NCI-H446 (cell line): Measurements from ENCODE around the gene SLC8A1.

Experiments used
- DNase-seq, 2 experiments: peaks; one replicate each; lab custom pipeline; 2025; lab: John Stamatoyannopoulos, UW

The SLC8A1 gene

DNA sequence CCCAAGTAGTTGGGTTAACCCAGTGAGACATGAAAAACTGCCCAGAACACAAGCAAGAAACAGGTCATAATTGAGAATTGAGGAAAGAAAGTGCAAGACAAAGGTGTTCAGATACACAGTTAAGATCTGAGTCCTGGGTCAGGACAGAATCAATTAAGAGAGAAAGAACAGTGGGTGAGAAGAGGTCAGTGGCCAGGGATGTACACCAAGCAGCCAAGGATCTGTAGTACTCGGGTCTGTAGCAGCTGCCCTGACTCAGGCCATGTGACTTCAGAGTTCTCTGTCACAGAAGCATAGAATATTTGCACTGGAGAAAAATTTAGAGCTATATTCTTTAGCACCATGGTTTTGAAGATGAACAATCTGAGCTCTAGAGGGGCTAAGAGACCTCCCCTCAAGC is 141.6 kb downstream of the SLC8A1 start:
- no peak for DNase-seq

DNA sequence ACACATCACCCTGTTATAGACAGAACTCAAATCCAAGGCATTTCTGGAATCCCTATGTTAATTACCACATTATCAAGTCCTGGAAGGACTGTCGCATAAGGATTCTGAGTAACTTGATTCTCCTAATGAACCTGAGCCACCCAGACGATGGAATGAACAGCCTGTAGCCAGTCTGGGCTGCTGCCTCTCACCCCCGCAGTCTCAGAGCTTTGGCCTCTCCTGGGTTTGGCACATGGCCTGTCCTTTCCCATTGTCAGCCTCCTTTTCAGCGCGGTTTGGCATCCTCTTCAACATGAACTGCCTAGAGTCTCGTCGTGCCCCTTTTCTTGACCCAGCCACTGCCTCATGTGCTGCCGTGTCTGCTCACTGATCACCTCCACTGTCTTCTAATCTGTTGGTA is 147.6 kb downstream of the SLC8A1 start:
- peak in 1 of 2 experiments; percentile 63 for DNase-seq

DNA sequence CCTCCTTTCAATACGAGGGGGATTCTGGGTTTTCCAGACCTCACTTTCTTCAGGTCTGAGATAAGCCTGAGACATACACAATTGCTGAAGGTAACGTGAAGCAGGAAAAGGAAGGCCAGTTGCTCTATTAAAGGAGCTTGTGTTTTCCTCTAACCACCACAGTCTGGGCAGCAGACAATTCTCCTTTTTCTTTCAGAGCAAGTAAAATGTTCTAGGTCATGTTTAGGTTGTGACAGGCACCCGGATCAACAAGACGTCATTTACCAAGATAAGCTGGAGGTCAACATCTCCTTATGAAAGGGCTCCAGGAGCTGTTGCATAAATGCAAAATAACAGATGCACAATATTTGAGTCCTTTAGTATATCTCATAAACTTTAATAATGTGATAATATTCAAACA is 148.1 kb downstream of the SLC8A1 start:
- no peak for DNase-seq

DNA sequence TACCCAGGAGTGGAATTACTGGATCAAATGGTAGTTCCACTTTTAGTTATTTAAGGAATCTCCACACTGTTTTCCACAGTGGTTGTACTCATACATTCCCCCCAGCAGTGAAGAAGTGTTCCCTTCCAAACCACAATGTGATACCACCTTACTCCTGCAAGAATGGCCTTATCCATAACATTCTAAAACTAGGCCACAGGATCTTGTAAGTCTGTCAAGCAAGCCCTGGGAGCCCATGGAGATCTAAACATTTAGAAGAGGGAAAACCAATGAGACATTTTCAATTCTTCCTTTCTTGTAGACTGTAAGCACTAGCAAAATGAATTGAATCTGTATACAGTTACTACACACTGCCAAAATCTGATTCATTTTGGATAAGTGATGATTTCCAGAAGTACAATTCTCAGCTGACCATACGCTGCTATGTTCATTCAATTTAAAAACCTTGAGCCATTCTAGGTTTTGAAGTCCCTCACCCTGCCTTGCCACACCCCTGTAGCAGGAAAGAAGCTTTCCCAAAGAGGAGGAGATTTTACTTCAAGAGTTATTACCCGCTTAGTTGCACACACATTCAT is 149.1 kb downstream of the SLC8A1 start:
- DNase-seq: no peak

DNA sequence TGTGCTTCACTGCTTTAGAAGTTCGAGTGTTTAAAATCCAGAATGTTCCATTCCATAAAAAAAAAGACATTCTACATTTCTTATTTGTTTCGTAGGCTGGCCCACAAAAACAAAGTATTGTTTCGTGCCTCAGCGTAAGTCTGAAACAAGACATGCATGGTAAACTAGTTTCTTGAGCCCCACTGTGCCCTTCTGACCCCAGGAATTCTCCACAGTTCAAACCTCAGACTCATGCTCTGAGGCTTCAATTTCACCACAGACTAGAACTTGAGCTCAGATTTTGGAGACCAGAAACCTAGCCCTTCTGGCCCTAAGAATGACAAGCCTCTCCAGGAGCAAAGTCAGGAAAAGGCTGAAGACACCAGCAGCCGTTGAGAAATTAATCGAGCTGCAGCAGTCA is 151.5 kb downstream of the SLC8A1 start:
- no peak for DNase-seq

DNA sequence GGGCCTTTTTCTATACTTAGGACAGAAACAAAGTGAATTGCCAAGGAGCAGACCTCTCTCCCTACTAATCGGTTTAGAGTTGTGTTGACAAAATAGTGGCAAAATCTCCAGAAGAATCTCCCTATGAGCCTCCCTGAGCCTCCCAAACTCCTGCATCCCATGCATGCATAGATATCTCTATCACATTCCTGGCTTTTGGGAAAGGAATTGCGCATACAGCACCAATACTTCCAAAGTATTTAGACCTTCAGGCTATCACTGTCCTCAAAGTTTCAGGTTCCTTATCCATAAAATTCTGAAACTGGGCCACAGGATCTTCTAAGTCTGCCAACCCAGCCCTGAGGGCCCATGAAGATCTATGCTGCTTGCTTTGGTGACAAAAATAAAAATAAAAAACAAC is 152.1 kb downstream of the SLC8A1 start:
- DNase-seq: no peak

DNA sequence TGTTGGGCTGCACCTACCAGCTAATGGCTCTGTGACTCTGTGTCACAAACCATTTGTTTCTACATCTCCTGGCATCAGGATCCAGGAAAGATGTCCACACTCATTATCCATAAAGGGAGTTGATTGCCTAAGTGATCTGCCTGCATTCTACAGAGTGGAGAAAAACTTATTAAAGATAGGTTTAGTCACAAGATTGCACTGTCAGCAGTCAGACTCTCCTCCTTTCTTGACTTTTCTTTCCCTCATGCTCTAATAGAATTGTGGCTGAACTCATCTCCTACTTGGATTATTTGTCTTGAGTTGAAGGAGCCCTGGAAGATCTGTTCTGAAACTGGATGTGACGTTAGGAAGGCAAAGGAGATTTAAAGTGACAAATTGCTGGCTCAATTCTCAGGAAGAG is 152.7 kb downstream of the SLC8A1 start:
- no peak for DNase-seq

DNA sequence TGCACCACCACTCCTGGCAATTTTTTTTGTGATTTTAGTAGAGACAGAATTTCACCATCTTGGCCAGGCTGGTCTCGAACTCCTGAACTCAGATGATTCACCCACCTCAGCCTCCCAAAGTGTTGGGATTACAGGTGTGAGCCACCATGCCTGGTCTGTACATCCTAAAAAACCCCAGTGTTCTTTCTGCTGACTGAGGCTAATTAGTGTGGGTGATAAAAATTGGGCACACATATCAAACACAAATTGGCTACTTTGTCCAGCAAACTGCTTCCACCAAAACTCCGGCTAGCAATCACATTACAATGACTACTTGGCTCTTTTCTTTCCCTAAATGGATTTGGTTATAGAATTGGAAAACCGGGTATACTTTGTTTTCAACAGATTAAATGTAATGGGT is 153.9 kb downstream of the SLC8A1 start:
- DNase-seq: no peak

DNA sequence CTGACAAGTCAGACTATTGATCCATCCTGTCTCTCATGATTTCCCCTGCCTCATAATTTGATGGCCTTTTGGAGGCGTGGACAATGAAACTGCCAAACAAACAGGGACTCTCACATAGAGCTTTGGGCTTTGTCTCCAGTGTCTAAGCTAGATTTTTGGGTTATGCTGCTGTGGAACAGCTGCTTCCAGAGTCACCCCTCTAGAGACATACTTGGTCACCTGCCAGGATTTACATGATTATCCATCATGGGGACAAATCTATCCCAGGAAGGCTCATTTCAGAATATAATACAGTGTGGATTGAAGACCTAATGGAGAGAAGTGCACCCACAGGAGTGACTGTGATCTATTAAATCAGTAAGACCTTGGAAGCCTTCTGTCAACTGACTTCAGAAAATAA is 159.6 kb downstream of the SLC8A1 start:
- no peak for DNase-seq

DNA sequence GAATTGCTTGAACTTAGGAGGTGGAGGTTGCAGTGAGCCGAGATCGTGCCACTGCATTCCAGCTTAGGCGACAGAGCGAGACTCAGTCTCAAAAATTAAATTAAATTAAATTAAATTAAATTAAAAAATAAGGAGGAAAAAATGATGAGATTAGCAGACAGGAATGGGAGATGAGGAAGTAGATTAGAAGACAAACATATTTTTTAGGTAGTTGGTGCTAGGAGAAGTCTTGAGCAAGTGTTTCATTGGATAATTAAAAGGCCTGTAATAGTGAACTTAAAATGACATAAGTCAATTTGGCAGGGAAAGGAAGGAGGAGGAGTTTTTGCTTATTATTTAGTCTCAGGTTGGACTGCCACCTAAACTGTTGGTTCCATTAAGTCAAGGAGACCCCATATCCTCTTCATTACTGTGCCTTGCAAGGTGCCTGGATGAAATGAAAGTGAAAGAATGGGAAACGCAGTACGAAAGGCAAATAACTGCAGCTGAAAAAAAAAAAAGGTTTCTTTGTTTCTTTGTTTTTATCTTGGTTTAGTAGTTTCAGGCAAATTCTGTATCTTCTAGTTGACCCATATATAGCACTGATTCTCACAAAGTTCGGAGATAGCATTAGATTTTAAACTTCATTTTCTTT is 162.0 kb downstream of the SLC8A1 start:
- DNase-seq: no peak

DNA sequence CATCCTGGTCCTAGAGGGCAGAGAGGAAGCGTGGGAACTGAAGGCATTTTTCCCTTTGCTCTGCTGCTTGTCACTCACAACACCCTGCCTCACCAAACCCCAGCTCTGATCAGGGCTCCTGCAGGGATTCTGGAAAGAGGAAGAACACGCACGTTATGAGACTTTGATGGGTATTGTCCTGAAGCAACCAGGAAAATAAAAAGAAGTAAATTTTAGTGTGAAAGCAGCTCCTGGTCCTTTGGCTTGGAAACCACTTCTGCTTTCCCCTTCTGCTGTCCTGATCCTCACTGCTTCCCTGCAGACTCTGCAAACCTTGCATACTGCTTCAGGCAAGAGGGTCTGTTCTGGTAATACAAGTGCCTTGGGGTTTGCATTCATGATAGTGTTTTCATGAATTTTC is 164.1 kb downstream of the SLC8A1 start:
- no peak for DNase-seq

DNA sequence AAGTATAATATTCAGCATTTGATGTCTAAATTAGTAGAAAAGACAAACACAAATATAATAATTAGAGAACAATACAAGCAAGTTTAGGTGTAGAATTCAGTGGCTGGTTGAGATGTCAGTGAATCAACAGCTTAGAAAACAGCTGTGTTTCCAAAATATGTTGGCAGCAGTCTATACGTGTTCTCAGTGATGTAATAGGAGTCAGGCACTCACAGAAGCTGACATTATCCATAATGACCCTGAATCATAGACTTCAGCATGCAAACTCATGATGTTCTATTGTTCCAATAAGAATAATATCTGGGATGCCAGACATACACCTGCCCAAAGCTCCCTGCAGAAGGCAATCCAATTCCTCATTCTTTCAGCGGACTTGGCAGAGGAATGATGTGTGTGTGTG is 164.7 kb downstream of the SLC8A1 start:
- DNase-seq: no peak

DNA sequence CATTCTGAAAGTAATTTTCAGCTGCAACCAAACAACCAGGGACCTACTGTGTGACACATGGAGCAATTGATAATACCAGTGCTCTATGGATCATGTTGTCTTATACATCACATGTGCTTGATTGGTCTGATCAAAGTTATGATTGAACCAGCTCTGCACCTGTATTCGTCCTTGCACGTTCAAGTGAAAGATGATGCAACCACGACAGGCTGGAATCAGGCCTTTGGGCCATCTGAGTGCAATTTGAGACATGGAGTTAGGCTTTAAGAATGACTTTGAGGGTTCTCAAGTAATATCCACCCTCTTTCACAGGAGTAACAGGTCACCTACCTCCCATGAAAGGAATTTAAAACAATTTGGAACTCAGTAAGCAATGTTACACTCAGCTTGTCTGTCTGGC is 165.2 kb downstream of the SLC8A1 start:
- no peak for DNase-seq

DNA sequence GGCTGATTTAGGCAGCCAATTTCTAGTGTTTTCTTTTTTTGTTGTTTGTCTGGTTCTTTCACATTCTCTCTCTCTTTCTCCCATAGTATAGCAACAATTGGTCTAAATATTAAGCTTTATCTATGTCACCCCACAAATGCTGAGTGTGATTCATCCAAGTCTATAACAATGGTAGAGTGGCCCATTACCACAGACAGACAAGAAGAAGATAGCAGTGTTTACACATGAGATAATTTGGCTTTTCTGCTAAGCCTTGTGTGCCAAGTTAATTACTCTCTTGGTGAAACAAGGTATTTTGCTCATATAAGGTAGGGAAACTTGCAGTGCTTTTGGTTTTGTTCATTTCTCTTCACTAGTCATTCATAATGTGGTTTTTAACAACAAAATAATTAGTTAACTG is 166.5 kb downstream of the SLC8A1 start:
- no peak for DNase-seq

DNA sequence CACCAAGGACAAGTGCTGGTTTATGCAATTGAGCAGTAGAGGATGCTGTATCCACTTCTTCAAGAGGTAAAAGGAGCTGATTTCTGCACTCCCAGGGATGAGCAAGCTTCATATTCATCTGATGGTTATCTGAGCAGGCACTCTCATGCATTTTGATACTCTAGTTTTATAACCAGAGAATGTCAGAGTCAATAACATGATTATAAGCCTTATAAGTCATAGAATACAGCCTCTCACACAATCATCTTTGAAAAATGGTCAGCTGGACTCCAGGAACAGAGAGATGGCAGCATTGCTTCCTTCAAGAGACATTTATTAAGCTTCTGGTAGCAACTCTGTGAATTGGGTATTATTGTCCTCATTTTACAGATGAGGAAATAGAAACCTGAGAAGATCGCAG is 167.1 kb downstream of the SLC8A1 start:
- DNase-seq: no peak

DNA sequence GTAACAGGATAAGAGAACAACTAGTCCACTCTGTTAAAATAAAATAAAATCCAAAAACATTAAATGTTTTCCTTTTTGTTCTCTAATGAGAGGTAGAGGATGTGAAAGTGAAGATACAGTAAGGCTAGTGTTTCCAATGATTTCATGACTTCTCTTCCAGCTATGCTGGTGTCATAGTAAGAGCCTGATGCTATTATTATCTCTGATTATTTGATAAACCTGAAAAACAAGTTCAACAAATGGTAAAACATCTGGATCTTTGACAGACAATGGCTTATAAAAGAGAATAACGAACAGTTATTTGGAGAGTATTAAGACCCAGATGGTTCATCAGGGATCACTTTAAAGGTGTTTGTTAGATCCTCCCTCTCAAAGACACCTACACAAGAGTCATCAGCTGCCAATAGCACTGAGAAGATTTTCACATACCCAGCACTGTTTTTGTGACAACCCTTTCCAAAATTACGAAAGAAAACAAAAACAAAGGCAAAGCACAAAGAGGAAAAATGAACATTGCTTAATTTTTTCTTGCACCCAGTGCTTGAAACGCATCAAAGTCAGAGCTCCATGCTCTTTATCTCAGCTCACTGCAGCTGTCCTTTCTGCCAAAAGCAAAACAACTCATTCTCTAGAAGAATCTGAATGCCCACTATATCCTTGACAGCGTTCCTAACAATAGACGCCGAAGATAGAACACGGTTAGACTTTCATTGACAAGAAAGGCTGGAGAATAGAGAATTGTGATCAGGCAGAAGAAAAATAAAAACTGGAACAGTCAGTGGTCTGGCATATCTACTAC is 168.6 kb downstream of the SLC8A1 start:
- no peak for DNase-seq

DNA sequence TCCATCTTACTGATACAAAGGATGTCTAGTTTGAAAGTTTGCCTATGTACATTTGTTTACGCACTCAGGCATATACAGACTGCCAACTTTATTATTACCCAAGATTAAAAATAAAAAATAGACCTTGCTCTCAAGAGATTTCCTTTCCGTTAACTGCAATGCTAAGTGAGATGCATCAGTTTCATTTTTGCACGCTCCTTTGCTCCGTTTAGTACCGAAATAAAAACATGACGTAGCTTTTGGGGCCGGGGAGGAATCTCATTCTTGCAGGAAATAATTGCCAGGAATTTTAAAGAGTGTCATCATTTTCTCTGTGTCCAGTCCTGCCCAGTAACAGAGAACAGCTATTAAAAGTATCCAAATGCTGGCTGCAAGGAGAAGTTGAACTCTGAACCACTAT is 169.5 kb downstream of the SLC8A1 start:
- DNase-seq: no peak

DNA sequence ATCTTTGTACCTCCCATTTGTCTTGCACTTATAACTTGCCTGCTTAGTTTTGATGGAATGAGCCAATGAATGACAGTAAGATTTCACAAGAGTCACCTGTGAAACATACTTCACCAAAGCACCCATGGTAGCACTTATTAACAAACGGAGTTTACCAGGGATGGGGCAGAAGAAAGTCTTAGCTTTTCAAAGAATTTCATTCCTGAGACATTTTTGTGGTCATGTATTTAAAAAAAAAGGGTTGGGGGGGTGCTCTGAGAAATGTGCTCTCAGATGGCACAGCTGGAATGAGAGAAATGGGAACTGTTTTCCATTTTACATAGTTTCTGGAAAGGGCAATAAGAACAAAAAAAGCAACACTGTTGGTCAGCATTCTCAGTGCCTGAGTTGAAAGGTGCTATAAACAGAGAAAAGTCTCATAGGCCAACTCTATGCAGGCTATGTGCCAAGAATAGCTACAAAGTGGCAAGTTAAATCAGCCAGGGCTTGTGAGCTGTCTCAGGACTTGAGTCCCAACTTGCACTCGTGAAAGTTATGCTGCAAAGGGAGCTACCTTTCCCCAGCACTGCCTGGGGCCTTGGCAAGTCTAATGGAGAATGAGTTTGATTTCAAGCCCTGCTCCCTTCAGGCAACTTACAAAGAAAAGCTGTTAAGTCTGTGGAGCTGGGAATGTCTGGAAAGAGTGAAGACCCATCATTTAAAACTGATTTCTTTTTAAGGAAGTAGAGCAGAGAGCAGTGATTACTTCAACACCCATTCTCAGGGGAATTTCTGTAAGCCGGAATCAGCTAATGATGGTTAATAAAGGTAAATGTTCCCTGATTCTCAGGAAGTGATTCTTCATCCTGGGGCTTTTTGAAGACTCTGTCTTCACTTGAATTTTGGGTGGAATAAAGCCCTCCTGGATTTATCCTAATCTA is 170.6 kb downstream of the SLC8A1 start:
- DNase-seq: peak in 1 of 2 experiments; percentile 29

DNA sequence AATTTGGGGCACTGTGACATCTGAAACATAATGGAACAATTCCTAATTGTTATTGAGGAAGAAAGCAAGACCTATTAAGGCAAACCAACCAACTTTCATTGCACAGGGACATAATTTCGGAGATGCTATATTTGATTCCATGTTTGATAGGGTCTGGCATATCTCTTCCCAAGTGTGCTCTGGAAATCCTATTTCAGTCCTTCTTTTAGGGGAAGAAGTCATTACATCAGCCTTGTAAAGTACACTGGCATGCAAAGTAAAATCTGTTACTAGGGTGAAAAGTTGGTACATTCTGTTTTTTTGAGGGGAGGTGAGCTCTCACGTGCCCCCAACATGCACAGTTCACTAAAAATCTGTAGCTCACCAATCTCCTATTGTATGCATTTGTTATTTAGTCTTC is 172.4 kb downstream of the SLC8A1 start:
- DNase-seq: no peak

DNA sequence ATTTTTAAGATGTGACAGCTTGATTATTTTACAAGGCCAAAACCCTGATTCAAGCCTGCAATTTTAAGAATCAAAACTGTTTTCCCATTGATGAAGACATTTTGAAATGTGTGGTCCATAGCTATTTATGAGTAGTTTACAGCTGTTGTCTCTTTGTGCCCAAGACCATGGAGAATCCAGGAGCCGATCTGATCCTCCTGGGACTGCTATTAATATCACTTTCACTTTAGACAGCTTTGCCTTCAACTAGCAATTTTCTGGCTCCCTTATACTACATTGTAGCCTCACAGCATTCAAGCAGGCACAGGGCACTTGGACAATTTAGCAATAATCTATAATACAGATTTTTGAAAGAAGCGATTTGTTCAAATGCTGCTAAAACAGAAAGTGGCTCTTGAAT is 172.9 kb downstream of the SLC8A1 start:
- DNase-seq: no peak

DNA sequence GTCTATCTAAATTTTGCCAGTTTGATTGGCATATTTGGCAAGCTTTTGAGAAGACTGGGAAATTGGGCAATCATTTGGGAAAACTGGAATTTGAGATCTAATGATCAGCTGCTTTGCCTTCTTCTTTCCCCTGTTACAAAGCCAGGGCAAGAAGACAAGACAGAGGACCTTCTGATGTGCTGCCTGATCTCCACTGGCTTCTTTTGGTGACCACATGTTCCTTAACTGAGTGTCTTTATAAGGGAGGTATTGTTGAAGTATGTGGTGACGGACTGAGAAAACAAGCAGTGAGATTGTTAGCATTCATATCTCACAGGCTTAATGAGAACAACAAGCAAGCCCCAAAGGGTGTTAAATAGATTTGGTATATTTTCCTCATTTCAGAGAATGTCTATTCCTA is 175.8 kb downstream of the SLC8A1 start:
- no peak for DNase-seq

DNA sequence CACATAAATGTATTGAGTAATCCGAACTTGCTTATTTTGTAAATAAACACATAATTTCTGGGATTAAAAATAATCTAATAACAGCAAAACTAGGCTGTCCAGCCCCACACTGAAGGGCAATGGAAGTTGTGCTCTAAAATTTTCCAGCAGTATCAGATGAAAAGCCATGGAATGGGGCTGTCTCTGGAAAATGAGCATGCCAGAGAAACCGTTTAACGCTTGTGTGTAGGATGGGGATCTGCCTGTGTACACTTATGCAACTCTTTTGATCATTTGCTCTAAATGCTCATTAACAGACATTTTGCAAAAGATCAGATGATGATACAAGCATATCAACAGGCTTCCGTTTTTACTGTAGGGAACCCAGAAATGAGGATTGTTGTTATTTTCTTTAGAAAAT is 177.6 kb downstream of the SLC8A1 start:
- DNase-seq: no peak
